ENCODE results near the gene MYT1.

DNA sequence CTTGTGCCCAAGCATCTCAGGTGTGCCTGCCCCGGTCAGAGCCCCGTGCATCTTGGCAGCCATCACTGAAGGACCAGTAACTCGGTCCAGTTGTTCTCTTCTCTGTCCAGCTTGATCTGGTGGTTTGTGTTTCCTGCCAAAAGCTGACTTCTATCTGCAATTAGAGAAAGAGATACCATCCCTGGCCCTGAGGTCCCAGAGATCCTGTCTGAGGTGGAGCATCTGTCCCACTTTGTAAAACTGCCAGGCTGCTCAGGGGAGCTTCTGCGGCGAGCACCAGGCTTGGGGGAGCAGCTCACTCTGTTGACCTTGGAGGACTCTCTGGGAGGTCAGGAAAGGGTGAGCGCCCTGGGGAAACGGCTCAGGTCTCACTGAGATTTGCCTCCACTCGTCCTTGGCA lies 35.1 kb downstream of the MYT1 start:
- TF ChIP-seq, protein P1, sequence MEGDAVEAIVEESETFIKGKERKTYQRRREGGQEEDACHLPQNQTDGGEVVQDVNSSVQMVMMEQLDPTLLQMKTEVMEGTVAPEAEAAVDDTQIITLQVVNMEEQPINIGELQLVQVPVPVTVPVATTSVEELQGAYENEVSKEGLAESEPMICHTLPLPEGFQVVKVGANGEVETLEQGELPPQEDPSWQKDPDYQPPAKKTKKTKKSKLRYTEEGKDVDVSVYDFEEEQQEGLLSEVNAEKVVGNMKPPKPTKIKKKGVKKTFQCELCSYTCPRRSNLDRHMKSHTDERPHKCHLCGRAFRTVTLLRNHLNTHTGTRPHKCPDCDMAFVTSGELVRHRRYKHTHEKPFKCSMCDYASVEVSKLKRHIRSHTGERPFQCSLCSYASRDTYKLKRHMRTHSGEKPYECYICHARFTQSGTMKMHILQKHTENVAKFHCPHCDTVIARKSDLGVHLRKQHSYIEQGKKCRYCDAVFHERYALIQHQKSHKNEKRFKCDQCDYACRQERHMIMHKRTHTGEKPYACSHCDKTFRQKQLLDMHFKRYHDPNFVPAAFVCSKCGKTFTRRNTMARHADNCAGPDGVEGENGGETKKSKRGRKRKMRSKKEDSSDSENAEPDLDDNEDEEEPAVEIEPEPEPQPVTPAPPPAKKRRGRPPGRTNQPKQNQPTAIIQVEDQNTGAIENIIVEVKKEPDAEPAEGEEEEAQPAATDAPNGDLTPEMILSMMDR (IDR thresholded peaks at IDR 0.05) = no peak
- TF ChIP-seq POLR2AphosphoS5 (IDR thresholded peaks at IDR 0.05) = no peak
- no peak for TF ChIP-seq EP300 (IDR thresholded peaks at IDR 0.05; ENCODE audit: low read depth)
